Measurements from ENCODE around the gene IQSEC1. TPM values are rescaled to one million over a fixed set of nuclear protein-coding genes. Genes with fewer than 3 reads are reported as not detected.

The IQSEC1 gene
- total and polyA plus RNA-seq, 9 of the 15 experiments (the other 6 are each of a cell fraction or from before 2014, with no cell fraction given): 0.56 to 39.0 (median 6.8) TPM

DNA sequence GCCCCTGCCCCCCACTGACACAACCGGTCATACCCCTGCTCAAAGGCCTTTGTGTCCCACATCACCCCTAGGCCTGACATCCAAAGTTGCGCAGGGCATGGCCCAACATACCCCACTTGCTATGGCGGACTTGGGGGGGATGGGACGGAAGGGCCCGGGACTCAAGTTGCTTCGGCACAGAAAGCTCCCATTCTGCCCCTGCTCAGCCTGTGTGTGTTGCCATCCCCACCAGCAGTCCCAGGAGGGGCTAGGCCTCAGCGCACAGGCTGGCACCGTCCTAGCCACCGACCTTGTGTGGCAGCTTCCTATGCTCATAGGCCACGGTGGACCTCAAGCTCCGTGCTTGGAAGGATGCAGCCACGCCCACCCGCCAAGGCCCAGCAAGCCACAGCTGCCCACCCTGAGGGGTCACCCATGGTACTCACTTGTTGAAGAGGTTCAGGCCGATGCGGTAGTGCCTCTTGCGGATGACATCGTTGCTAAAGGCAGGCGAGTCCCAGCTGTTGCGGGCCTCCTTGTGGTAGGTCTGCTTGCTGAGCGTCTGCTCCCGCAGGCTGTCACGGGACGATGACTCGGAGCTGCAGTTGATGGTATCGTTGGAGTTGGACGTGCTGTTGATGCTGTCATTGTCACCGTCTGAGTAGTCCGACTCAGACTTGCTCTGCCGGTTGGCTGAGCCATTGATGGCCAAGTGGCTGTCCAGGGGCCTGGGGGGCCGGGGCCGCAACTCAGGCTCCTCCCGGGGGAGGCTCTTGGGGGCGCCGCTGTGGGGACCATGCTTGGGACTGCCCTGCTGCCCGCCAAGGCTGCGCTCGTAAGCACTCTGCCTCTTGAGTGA lies 138.0 kb downstream of the IQSEC1 start (continued):
- no peak for TF ChIP-seq CREB1 (IDR thresholded peaks at IDR 0.05)
- TF ChIP-seq CREB1 (CRISPR knock-in tag; IDR thresholded peaks at IDR 0.05): peak; percentile 61; the same call in 1 of the 2 replicates
- TF ChIP-seq SOX6 (IDR thresholded peaks at IDR 0.05): peak; percentile 32; the same call in 1 of the 2 replicates
- TF ChIP-seq ELF4 (CRISPR knock-in tag; IDR thresholded peaks at IDR 0.05): no peak
- TF ChIP-seq RAD21 (CRISPR knock-in tag; conservative IDR thresholded peaks at IDR 0.05 in 1 of 2, IDR thresholded peaks at IDR 0.05 in 1 of 2): peak; percentile 29 to 43; a peak in 2 of 4 replicates
- peak; percentile 32; the same call in 1 of the 2 replicates for TF ChIP-seq CBFA2T3 (IDR thresholded peaks at IDR 0.05)
- peak; percentile 72; the same call in 1 of the 2 replicates for TF ChIP-seq ZNF589 (CRISPR knock-in tag; IDR thresholded peaks at IDR 0.05; ENCODE audit: low read depth)
- TF ChIP-seq HCFC1 (IDR thresholded peaks at IDR 0.05; ENCODE audit: low read depth, low read length): no peak
- TF ChIP-seq, protein P1, sequence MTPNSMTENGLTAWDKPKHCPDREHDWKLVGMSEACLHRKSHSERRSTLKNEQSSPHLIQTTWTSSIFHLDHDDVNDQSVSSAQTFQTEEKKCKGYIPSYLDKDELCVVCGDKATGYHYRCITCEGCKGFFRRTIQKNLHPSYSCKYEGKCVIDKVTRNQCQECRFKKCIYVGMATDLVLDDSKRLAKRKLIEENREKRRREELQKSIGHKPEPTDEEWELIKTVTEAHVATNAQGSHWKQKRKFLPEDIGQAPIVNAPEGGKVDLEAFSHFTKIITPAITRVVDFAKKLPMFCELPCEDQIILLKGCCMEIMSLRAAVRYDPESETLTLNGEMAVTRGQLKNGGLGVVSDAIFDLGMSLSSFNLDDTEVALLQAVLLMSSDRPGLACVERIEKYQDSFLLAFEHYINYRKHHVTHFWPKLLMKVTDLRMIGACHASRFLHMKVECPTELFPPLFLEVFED (CRISPR knock-in tag; conservative IDR thresholded peaks at IDR 0.05): no peak
- no peak for TF ChIP-seq SAP30 (IDR thresholded peaks at IDR 0.05; ENCODE audit: borderline replicate concordance, insufficient read depth, low read depth, low read length, poor library complexity, severe bottlenecking)
- TF ChIP-seq, protein P2, sequence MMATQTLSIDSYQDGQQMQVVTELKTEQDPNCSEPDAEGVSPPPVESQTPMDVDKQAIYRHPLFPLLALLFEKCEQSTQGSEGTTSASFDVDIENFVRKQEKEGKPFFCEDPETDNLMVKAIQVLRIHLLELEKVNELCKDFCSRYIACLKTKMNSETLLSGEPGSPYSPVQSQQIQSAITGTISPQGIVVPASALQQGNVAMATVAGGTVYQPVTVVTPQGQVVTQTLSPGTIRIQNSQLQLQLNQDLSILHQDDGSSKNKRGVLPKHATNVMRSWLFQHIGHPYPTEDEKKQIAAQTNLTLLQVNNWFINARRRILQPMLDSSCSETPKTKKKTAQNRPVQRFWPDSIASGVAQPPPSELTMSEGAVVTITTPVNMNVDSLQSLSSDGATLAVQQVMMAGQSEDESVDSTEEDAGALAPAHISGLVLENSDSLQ (IDR thresholded peaks at IDR 0.05): peak; percentile 39; the same call in 1 of the 2 replicates
- TF ChIP-seq RBM25 (IDR thresholded peaks at IDR 0.05; ENCODE audit: low read depth, low read length, severe bottlenecking): no peak
- TF ChIP-seq, protein P3, sequence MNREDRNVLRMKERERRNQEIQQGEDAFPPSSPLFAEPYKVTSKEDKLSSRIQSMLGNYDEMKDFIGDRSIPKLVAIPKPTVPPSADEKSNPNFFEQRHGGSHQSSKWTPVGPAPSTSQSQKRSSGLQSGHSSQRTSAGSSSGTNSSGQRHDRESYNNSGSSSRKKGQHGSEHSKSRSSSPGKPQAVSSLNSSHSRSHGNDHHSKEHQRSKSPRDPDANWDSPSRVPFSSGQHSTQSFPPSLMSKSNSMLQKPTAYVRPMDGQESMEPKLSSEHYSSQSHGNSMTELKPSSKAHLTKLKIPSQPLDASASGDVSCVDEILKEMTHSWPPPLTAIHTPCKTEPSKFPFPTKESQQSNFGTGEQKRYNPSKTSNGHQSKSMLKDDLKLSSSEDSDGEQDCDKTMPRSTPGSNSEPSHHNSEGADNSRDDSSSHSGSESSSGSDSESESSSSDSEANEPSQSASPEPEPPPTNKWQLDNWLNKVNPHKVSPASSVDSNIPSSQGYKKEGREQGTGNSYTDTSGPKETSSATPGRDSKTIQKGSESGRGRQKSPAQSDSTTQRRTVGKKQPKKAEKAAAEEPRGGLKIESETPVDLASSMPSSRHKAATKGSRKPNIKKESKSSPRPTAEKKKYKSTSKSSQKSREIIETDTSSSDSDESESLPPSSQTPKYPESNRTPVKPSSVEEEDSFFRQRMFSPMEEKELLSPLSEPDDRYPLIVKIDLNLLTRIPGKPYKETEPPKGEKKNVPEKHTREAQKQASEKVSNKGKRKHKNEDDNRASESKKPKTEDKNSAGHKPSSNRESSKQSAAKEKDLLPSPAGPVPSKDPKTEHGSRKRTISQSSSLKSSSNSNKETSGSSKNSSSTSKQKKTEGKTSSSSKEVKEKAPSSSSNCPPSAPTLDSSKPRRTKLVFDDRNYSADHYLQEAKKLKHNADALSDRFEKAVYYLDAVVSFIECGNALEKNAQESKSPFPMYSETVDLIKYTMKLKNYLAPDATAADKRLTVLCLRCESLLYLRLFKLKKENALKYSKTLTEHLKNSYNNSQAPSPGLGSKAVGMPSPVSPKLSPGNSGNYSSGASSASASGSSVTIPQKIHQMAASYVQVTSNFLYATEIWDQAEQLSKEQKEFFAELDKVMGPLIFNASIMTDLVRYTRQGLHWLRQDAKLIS (CRISPR knock-in tag; IDR thresholded peaks at IDR 0.05): no peak
- TF ChIP-seq HDGF (IDR thresholded peaks at IDR 0.05): peak; percentile 44; the same call in 1 of the 2 replicates
- TF ChIP-seq, protein P4, sequence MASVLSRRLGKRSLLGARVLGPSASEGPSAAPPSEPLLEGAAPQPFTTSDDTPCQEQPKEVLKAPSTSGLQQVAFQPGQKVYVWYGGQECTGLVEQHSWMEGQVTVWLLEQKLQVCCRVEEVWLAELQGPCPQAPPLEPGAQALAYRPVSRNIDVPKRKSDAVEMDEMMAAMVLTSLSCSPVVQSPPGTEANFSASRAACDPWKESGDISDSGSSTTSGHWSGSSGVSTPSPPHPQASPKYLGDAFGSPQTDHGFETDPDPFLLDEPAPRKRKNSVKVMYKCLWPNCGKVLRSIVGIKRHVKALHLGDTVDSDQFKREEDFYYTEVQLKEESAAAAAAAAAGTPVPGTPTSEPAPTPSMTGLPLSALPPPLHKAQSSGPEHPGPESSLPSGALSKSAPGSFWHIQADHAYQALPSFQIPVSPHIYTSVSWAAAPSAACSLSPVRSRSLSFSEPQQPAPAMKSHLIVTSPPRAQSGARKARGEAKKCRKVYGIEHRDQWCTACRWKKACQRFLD (CRISPR knock-in tag; IDR thresholded peaks at IDR 0.05): peak; percentile 80; the same call in 1 of the 2 replicates
- 0 out of 2 replicates have a peak, but pooled peaks have one; percentile 36 for TF ChIP-seq RHOXF2B (CRISPR knock-in tag; conservative IDR thresholded peaks at IDR 0.05)
- no peak for TF ChIP-seq NR2F6 (CRISPR knock-in tag; IDR thresholded peaks at IDR 0.05)
- TF ChIP-seq EP300 (IDR thresholded peaks at IDR 0.05; ENCODE audit: low read length): peak; percentile 42
